Measurements from ENCODE around the gene DIS3L2. TPM values are rescaled to one million over a fixed set of nuclear protein-coding genes. Genes with fewer than 3 reads are reported as not detected.
A peak's percentile ranks its signal among the peaks of the same experiment; 100 is the strongest.
"Not testable (repeated sequence)": the region's sequence is repeated elsewhere in the genome, so short reads cannot be mapped to it uniquely, and the experiment has no call there.

The DIS3L2 gene
- total RNA-seq, 2 donors from 2014 or later: 21.6 to 30.2 TPM

GRCh38 chr2:232333361-232334135 lies 372.0 kb downstream of the DIS3L2 start:
- no peak overlapping the region for H3K27ac Mint-ChIP-seq
- ATAC-seq (replicated peaks): no peak
- H3K4me1 Mint-ChIP-seq: no peaks in the 10 kb centered on the region
- H3K4me3 Mint-ChIP-seq: no peak overlapping the region
- no peaks in the 10 kb centered on the region for H3K27me3 Mint-ChIP-seq
- H3K36me3 Mint-ChIP-seq (ENCODE audit: low read depth): no peaks in the 10 kb centered on the region
- H3K9me3 Mint-ChIP-seq: no peaks in the 10 kb centered on the region

GRCh38 chr2:232334136-232334884 lies 372.8 kb downstream of the DIS3L2 start:
- not testable (repeated sequence) for H3K36me3 Mint-ChIP-seq (ENCODE audit: low read depth); H3K9me3 Mint-ChIP-seq

GRCh38 chr2:232334885-232335205 lies 373.3 kb downstream of the DIS3L2 start:
- not testable (repeated sequence) for H3K4me1 Mint-ChIP-seq; H3K27me3 Mint-ChIP-seq; H3K4me3 Mint-ChIP-seq; H3K36me3 Mint-ChIP-seq (ENCODE audit: low read depth); H3K9me3 Mint-ChIP-seq; ATAC-seq (replicated peaks); H3K27ac Mint-ChIP-seq

More at GRCh38 chr2:232334136-232334884, 372.8 kb downstream of the DIS3L2 start:
- H3K27ac Mint-ChIP-seq; H3K27me3 Mint-ChIP-seq; H3K4me3 Mint-ChIP-seq; ATAC-seq (replicated peaks); H3K4me1 Mint-ChIP-seq: not testable (repeated sequence)

- ATAC-seq (replicated peaks): peak; percentile 64
- H3K27ac Mint-ChIP-seq; H3K4me3 Mint-ChIP-seq; H3K36me3 Mint-ChIP-seq (ENCODE audit: low read depth); H3K27me3 Mint-ChIP-seq; H3K9me3 Mint-ChIP-seq; H3K4me1 Mint-ChIP-seq: not testable (repeated sequence)
Observed at GRCh38 chr2:232335206-232335858, 373.8 kb downstream of the DIS3L2 start.

- no peak overlapping the region for H3K4me3 Mint-ChIP-seq
- no peaks in the 10 kb centered on the region for H3K9me3 Mint-ChIP-seq
- no peaks in the 10 kb centered on the region for H3K36me3 Mint-ChIP-seq (ENCODE audit: low read depth)
Observed at GRCh38 chr2:232335859-232336215, 374.3 kb downstream of the DIS3L2 start.

GRCh38 chr2:232336241-232336736 lies 374.8 kb downstream of the DIS3L2 start:
- Mint-ChIP-seq H3K27ac (no peak overlapping the region), H3K36me3 (ENCODE audit: low read depth) (no peaks in the 10 kb centered on the region), H3K9me3 (no peaks in the 10 kb centered on the region), H3K4me3 (no peak overlapping the region), H3K4me1 (no peaks in the 10 kb centered on the region), H3K27me3 (no peaks in the 10 kb centered on the region)
- no peak for ATAC-seq (replicated peaks)

More at GRCh38 chr2:232335859-232336215, 374.3 kb downstream of the DIS3L2 start:
- no peak for ATAC-seq (replicated peaks)
- Mint-ChIP-seq H3K4me1 (no peaks in the 10 kb centered on the region), H3K27me3 (no peaks in the 10 kb centered on the region), H3K27ac (no peak overlapping the region)

- no peak for ATAC-seq (replicated peaks)
- H3K9me3 Mint-ChIP-seq: no peaks in the 10 kb centered on the region
- no peaks in the 10 kb centered on the region for H3K4me1 Mint-ChIP-seq
- no peak overlapping the region for H3K27ac Mint-ChIP-seq
- H3K36me3 Mint-ChIP-seq (ENCODE audit: low read depth): no peaks in the 10 kb centered on the region
- H3K27me3 Mint-ChIP-seq: no peaks in the 10 kb centered on the region
- no peak overlapping the region for H3K4me3 Mint-ChIP-seq
Observed at GRCh38 chr2:232336981-232337720, 375.6 kb downstream of the DIS3L2 start.

- H3K36me3 Mint-ChIP-seq (ENCODE audit: low read depth); H3K27me3 Mint-ChIP-seq; H3K27ac Mint-ChIP-seq; H3K4me1 Mint-ChIP-seq; H3K4me3 Mint-ChIP-seq; H3K9me3 Mint-ChIP-seq; ATAC-seq (replicated peaks): not testable (repeated sequence)
Observed at GRCh38 chr2:232338094-232338758, 376.7 kb downstream of the DIS3L2 start.

- no peak overlapping the region for H3K27ac Mint-ChIP-seq
- ATAC-seq (replicated peaks): no peak
- H3K4me3 Mint-ChIP-seq: no peak overlapping the region
- H3K27me3 Mint-ChIP-seq: no peaks in the 10 kb centered on the region
- no peaks in the 10 kb centered on the region for H3K9me3 Mint-ChIP-seq
- H3K4me1 Mint-ChIP-seq: peaks cover 5% of the 10 kb centered on the region
- no peaks in the 10 kb centered on the region for H3K36me3 Mint-ChIP-seq (ENCODE audit: low read depth)
Observed at GRCh38 chr2:232338759-232339106, 377.2 kb downstream of the DIS3L2 start.

GRCh38 chr2:232339121-232340081 lies 377.9 kb downstream of the DIS3L2 start:
- Mint-ChIP-seq H3K4me3 (no peak overlapping the region), H3K9me3 (no peaks in the 10 kb centered on the region), H3K27ac (peak overlapping the region; percentile 63), H3K27me3 (no peaks in the 10 kb centered on the region), H3K36me3 (ENCODE audit: low read depth) (no peaks in the 10 kb centered on the region), H3K4me1 (peaks cover 5% of the 10 kb centered on the region)
- no peak for ATAC-seq (replicated peaks)

GRCh38 chr2:232340171-232340935 lies 378.8 kb downstream of the DIS3L2 start:
- ATAC-seq (replicated peaks): no peak
- no peak overlapping the region for H3K27ac Mint-ChIP-seq

GRCh38 chr2:232341061-232341738 lies 379.7 kb downstream of the DIS3L2 start:
- Mint-ChIP-seq H3K4me3 (no peak overlapping the region), H3K27ac (no peak overlapping the region), H3K9me3 (no peaks in the 10 kb centered on the region), H3K36me3 (ENCODE audit: low read depth) (no peaks in the 10 kb centered on the region), H3K4me1 (peaks cover 5% of the 10 kb centered on the region), H3K27me3 (no peaks in the 10 kb centered on the region)
- no peak for ATAC-seq (replicated peaks)

More at GRCh38 chr2:232340171-232340935, 378.8 kb downstream of the DIS3L2 start:
- no peaks in the 10 kb centered on the region for H3K9me3 Mint-ChIP-seq
- H3K4me1 Mint-ChIP-seq: peaks cover 5% of the 10 kb centered on the region
- H3K36me3 Mint-ChIP-seq (ENCODE audit: low read depth): no peaks in the 10 kb centered on the region
- H3K27me3 Mint-ChIP-seq: no peaks in the 10 kb centered on the region
- H3K4me3 Mint-ChIP-seq: no peak overlapping the region
